PC-3 (cell line): Measurements from ENCODE around the gene CPZ. TPM values are rescaled to one million over a fixed set of nuclear protein-coding genes. Genes with fewer than 3 reads are reported as not detected.

Experiments used
- ATAC-seq: fragments of 200-7000 bp; cut with Tn5 transposase; 2 replicates; pipeline ENCODE4 v1.9.1; 2020; ENCODE audit warnings: mild to moderate bottlenecking, moderate library complexity
- BruUV-seq: library from RNA; stranded (reverse); fragments of 400-500 nt; replicated peaks from 2 replicates; lab custom pipeline; 2021; lab: Mats Ljungman, UMichigan
- CTCF ChIA-PET: fragments of 300-600 bp; sonication (Branson Sonifier 250); formaldehyde crosslinking; loops from one replicate; lab custom pipeline; 2022; ENCODE audit warnings: antibody characterized with exemption; lab: Charles Lee
- POLR2A ChIA-PET: fragments of 300-600 bp; sonication (Branson Sonifier 250); formaldehyde crosslinking; loops from one replicate; lab custom pipeline; 2022; ENCODE audit warnings: antibody characterized with exemption; ENCODE audit not compliant: unreplicated experiment; lab: Charles Lee
- DNase-seq: peaks from one replicate; pipeline ENCODE4 v3.0.0-alpha.2; 2015
- H2AFZ ChIP-seq: fragments of 300-600 bp; sonication (generic); 2 replicates; pipeline ENCODE4 v1.6.0; 2016; ENCODE audit warnings: antibody characterized with exemption, low read length
- H3F3A ChIP-seq: fragments of 300-600 bp; sonication (generic); one replicate; pipeline ENCODE4 v1.6.0; 2017; ENCODE audit warnings: antibody characterized with exemption, low read length, control low read depth, mild to moderate bottlenecking; ENCODE audit not compliant: unreplicated experiment
- H3K27ac ChIP-seq: fragments of 300-600 bp; sonication (generic); 2 replicates; pipeline ENCODE4 v1.5.1; 2016; ENCODE audit warnings: mild to moderate bottlenecking, low read length
- H3K27me3 ChIP-seq: fragments of 300-600 bp; sonication (generic); 2 replicates; pipeline ENCODE4 v1.6.1; 2016; ENCODE audit warnings: low read length, mixed read lengths
- H3K36me3 ChIP-seq: fragments of 300-600 bp; sonication (generic); 2 replicates; pipeline ENCODE4 v1.6.1; 2016; ENCODE audit warnings: low read depth, mixed run types, low read length, mixed read lengths
- H3K4me1 ChIP-seq: fragments of 300-600 bp; sonication (generic); 2 replicates; pipeline ENCODE4 v1.5.1; 2016; ENCODE audit warnings: low read length; ENCODE audit not compliant: insufficient read depth
- H3K4me2 ChIP-seq: fragments of 300-600 bp; sonication (generic); 2 replicates; pipeline ENCODE4 v1.6.0; 2016; ENCODE audit warnings: low read length
- H3K4me3 ChIP-seq: fragments of 300-600 bp; sonication (generic); 2 replicates; pipeline ENCODE4 v1.5.1; 2016; ENCODE audit warnings: mild to moderate bottlenecking, low read length, mixed read lengths
- H3K79me2 ChIP-seq: fragments of 300-600 bp; sonication (generic); 2 replicates; pipeline ENCODE4 v1.6.1; 2017; ENCODE audit warnings: low read length, mixed read lengths
- H3K9ac ChIP-seq: fragments of 300-600 bp; sonication (generic); 2 replicates; pipeline ENCODE4 v1.6.0; 2016; ENCODE audit warnings: mild to moderate bottlenecking, low read length
- H3K9me2 ChIP-seq: fragments of 300-600 bp; sonication (generic); replicated peaks from 2 replicates; pipeline ENCODE4 v1.6.1; 2016; ENCODE audit warnings: mixed run types, low read length, mixed read lengths
- H3K9me3 ChIP-seq: fragments of 300-600 bp; sonication (generic); 2 replicates; pipeline ENCODE4 v1.6.1; 2016; ENCODE audit warnings: low read length, mixed read lengths
- H4K20me1 ChIP-seq: fragments of 300-600 bp; sonication (generic); 2 replicates; pipeline ENCODE4 v1.6.1; 2016; ENCODE audit warnings: low read length, mixed read lengths
- EZH2 ChIP-seq: fragments of 300-600 bp; sonication (generic); IDR thresholded peaks from one replicate; pipeline ENCODE4 v1.6.1; 2017; ENCODE audit warnings: antibody characterized with exemption, mild to moderate bottlenecking, low read length; ENCODE audit not compliant: unreplicated experiment
- EZH2phosphoT487 ChIP-seq: fragments of 300-600 bp; sonication (generic); IDR thresholded peaks from 2 replicates; pipeline ENCODE4 v1.6.1; 2018; ENCODE audit warnings: mild to moderate bottlenecking, antibody characterized with exemption, low read length, borderline replicate concordance
- intact Hi-C: fragments of 100-400 bp; cut with micrococcal nuclease; formaldehyde crosslinking; loops from 2 replicates; pipeline ENCODE4 v1.9.0; 2023
- total RNA-seq: library from RNA; depleted of rRNA; stranded (reverse); fragments of >200 nt; gene quantifications from 2 replicates; pipeline ENCODE4 v1.2.3, GENCODE V29; 2014
- TF ChIP-seq, protein P1 (sequence below): fragments of 300-600 bp; sonication (generic); conservative IDR thresholded peaks from 2 replicates; pipeline ENCODE4 v1.5.1; 2017; ENCODE audit warnings: antibody characterized with exemption, low read depth, mild to moderate bottlenecking, low read length

Gene CPZ
- total RNA-seq, 1 experiment from 2014 or later = 27.9 TPM

GRCh38 chr4:8615921-8616787, 23.6 kb downstream of the CPZ start:
- TF ChIP-seq, protein P1, sequence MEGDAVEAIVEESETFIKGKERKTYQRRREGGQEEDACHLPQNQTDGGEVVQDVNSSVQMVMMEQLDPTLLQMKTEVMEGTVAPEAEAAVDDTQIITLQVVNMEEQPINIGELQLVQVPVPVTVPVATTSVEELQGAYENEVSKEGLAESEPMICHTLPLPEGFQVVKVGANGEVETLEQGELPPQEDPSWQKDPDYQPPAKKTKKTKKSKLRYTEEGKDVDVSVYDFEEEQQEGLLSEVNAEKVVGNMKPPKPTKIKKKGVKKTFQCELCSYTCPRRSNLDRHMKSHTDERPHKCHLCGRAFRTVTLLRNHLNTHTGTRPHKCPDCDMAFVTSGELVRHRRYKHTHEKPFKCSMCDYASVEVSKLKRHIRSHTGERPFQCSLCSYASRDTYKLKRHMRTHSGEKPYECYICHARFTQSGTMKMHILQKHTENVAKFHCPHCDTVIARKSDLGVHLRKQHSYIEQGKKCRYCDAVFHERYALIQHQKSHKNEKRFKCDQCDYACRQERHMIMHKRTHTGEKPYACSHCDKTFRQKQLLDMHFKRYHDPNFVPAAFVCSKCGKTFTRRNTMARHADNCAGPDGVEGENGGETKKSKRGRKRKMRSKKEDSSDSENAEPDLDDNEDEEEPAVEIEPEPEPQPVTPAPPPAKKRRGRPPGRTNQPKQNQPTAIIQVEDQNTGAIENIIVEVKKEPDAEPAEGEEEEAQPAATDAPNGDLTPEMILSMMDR = no peak
- TF ChIP-seq EZH2 (no peak), EZH2phosphoT487 (no peak)
- no peaks in the 10 kb centered on the region for H3F3A ChIP-seq
- H3K9ac ChIP-seq = no peak overlapping the region
- BruUV-seq = no TSS peak
- H4K20me1 ChIP-seq = no peaks in the 10 kb centered on the region
- H3K4me2 ChIP-seq = no peak overlapping the region
- H3K9me3 ChIP-seq = no peaks in the 10 kb centered on the region
- ATAC-seq (no peak), DNase-seq (no peak)
- no peaks in the 10 kb centered on the region for H3K27me3 ChIP-seq
- H3K4me1 ChIP-seq = no peaks in the 10 kb centered on the region
- no peaks in the 10 kb centered on the region for H3K79me2 ChIP-seq
- no peak overlapping the region for H3K27ac ChIP-seq
- H2AFZ ChIP-seq = no peak overlapping the region
- H3K9me2 ChIP-seq = no peaks in the 10 kb centered on the region
- no peaks in the 10 kb centered on the region for H3K36me3 ChIP-seq
- intact Hi-C loops = no loop called here
- CTCF ChIA-PET = no interaction called here
- no peak overlapping the region for H3K4me3 ChIP-seq
- POLR2A ChIA-PET = no interaction called here

- no peak for TF ChIP-seq EZH2phosphoT487
- TF ChIP-seq EZH2 = no peak
- TF ChIP-seq, protein P1 = no peak
- Histone ChIP-seq H3K27me3 (no peaks in the 10 kb centered on the region), H3F3A (no peaks in the 10 kb centered on the region), H3K9me2 (no peaks in the 10 kb centered on the region), H3K4me1 (no peaks in the 10 kb centered on the region), H3K36me3 (no peaks in the 10 kb centered on the region), H3K4me3 (no peak overlapping the region), H4K20me1 (no peaks in the 10 kb centered on the region), H3K4me2 (no peak overlapping the region), H2AFZ (no peak overlapping the region), H3K9me3 (no peaks in the 10 kb centered on the region), H3K9ac (no peak overlapping the region), H3K27ac (no peak overlapping the region), H3K79me2 (no peaks in the 10 kb centered on the region)
- ATAC-seq = no peak
- no TSS peak for BruUV-seq
- intact Hi-C loops = no loop called here
- POLR2A ChIA-PET = no interaction called here
- no peak for DNase-seq
- CTCF ChIA-PET = no interaction called here
These were observed 24.3 kb downstream of the CPZ start for GRCh38 chr4:8616831-8617230.

DNA sequence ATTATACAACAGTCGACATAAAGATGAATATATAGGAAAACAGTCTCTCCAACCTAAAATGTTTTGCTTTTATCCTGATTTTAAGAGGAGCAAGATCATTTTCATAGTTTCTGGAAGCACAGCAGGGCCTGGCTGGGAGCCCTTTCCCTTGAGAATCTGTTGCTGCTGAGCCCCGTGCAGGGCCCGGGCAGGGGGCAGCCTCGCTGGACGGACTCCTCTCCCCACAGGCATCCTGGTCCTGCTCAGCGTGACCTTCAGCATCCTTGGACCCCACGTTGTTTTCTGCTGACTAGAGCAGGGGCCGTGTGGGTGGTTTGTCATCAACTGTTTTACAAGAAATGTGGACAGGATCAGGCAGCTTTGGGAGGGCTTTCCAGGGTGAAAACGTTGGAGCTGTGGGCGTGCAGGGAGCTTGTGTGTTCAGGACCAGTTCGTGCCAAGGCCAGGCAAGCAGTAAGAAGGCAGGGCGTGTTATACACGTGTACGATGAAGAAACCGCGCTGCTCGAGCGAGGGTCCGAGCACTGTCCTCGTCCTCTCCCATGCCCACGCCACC, 25.0 kb downstream of the CPZ start:
- no TSS peak for BruUV-seq
- Histone ChIP-seq H3K9me2 (no peaks in the 10 kb centered on the region), H3K27ac (no peak overlapping the region), H3K4me1 (no peaks in the 10 kb centered on the region), H3K4me3 (no peak overlapping the region), H3K36me3 (no peaks in the 10 kb centered on the region), H3K9me3 (no peaks in the 10 kb centered on the region), H3K9ac (no peak overlapping the region), H3K27me3 (no peaks in the 10 kb centered on the region), H2AFZ (no peak overlapping the region), H4K20me1 (no peaks in the 10 kb centered on the region), H3K4me2 (no peak overlapping the region), H3F3A (no peaks in the 10 kb centered on the region), H3K79me2 (no peaks in the 10 kb centered on the region)
- ChIA-PET CTCF (no interaction called here), POLR2A (no interaction called here)
- ATAC-seq = no peak
- DNase-seq = no peak
- intact Hi-C loops = no loop called here
- TF ChIP-seq EZH2phosphoT487 (no peak), EZH2 (no peak)
- TF ChIP-seq, protein P1 = no peak
